ENCODE results near the gene CRCP.
"Not testable (repeated sequence)": the region's sequence is repeated elsewhere in the genome, so short reads cannot be mapped to it uniquely, and the experiment has no call there.

CRCP gene

GRCh38 chr7:66105263-66105748 is 9.3 kb upstream of the CRCP start:
- no peak for DNase-seq (ENCODE audit: low read depth in 2 of 2)

GRCh38 chr7:66108410-66108809 is 6.2 kb upstream of the CRCP start:
- not testable (repeated sequence) for DNase-seq (ENCODE audit: low read depth in 2 of 2)

GRCh38 chr7:66110856-66111255 is 3.8 kb upstream of the CRCP start:
- DNase-seq (ENCODE audit: low read depth in 2 of 2): no peak

GRCh38 chr7:66116680-66117420 is 2.2 kb downstream of the CRCP start:
- not testable (repeated sequence) for DNase-seq (ENCODE audit: low read depth in 2 of 2)

- DNase-seq (ENCODE audit: low read depth in 2 of 2): no peak
Observed at GRCh38 chr7:66118603-66119002, 4.0 kb downstream of the CRCP start.

GRCh38 chr7:66119245-66119850 is 4.7 kb downstream of the CRCP start:
- no peak for DNase-seq (ENCODE audit: low read depth in 2 of 2)

- DNase-seq (ENCODE audit: low read depth in 2 of 2): no peak
Observed at GRCh38 chr7:66123175-66123528, 8.5 kb downstream of the CRCP start.

GRCh38 chr7:66124569-66124861 is 9.9 kb downstream of the CRCP start:
- not testable (repeated sequence) for DNase-seq (ENCODE audit: low read depth in 2 of 2)

GRCh38 chr7:66125052-66125694 is 10.5 kb downstream of the CRCP start:
- DNase-seq (ENCODE audit: low read depth in 2 of 2): no peak

- not testable (repeated sequence) for DNase-seq (ENCODE audit: low read depth in 2 of 2)
Observed at GRCh38 chr7:66125781-66126352, 11.2 kb downstream of the CRCP start.

GRCh38 chr7:66127172-66127571 is 12.5 kb downstream of the CRCP start:
- not testable (repeated sequence) for DNase-seq (ENCODE audit: low read depth in 2 of 2)

- DNase-seq (ENCODE audit: low read depth in 2 of 2): no peak
Observed at GRCh38 chr7:66138994-66139752, 24.5 kb downstream of the CRCP start.

- DNase-seq (ENCODE audit: low read depth in 2 of 2): no peak
Observed at GRCh38 chr7:66140924-66141323, 26.3 kb downstream of the CRCP start.

GRCh38 chr7:66142334-66142733 is 27.7 kb downstream of the CRCP start:
- DNase-seq (ENCODE audit: low read depth in 2 of 2): no peak

GRCh38 chr7:66142996-66143395 is 28.3 kb downstream of the CRCP start:
- no peak for DNase-seq (ENCODE audit: low read depth in 2 of 2)

GRCh38 chr7:66143876-66144332 is 29.3 kb downstream of the CRCP start:
- no peak for DNase-seq (ENCODE audit: low read depth in 2 of 2)

- DNase-seq (ENCODE audit: low read depth in 2 of 2): no peak
Observed at GRCh38 chr7:66145400-66146104, 30.9 kb downstream of the CRCP start.

GRCh38 chr7:66146701-66147100 is 32.1 kb downstream of the CRCP start:
- DNase-seq (ENCODE audit: low read depth in 2 of 2): no peak

- DNase-seq (ENCODE audit: low read depth in 2 of 2): not testable (repeated sequence)
Observed at GRCh38 chr7:66147657-66148056, 33.0 kb downstream of the CRCP start.

GRCh38 chr7:66150471-66150870 is 35.8 kb downstream of the CRCP start:
- DNase-seq (ENCODE audit: low read depth in 2 of 2): no peak

All from stimulated activated CD8-positive, alpha-beta memory T cell treated with anti-CD3 and anti-CD28 coated beads, Interleukin-7, amount 100 ng/mL, for 1 hour (primary cell).